DND-41 (cell line): ENCODE data around the gene CCDC91.

ENCODE experiments used
- CTCF ChIP-seq: IDR thresholded peaks from 2 replicates; pipeline ENCODE4 v1.5.1; 2012; ENCODE audit warnings: borderline replicate concordance, low read length, moderate library complexity, mild to moderate bottlenecking; ENCODE audit not compliant: poor library complexity, severe bottlenecking; ENCODE audit errors: extremely low read depth
- EZH2 ChIP-seq: IDR thresholded peaks from 3 replicates; pipeline ENCODE4 v1.6.1; 2012; ENCODE audit warnings: borderline replicate concordance, low read depth, mild to moderate bottlenecking, moderate library complexity, low read length, inconsistent platforms; ENCODE audit not compliant: severe bottlenecking

GRCh38 chr12:28489246-28489645 lies 299.0 kb downstream of the CCDC91 start:
- TF ChIP-seq CTCF (no peak), EZH2 (no peak)
